Tibial nerve (tissue), 4 donors: ENCODE data around the gene SH3GL3. TPM values are rescaled to one million over a fixed set of nuclear protein-coding genes. Genes with fewer than 3 reads are reported as not detected.

Experiments
- DNase-seq, 2 donors: peaks; one replicate each; pipeline ENCODE4 v3.0.0-alpha.2; 2019; ENCODE audit warnings: low spot score in 2 of 2
- H3K27ac ChIP-seq, 4 donors: fragments of 200-600 bp; sonication (generic) in 3 of 4; one replicate each; pipeline ENCODE4 v1.5.1; 2017 to 2019; ENCODE audit warnings: mild to moderate bottlenecking in 1 of 4
- H3K27me3 ChIP-seq, 2 donors: fragments of 200-600 bp; sonication (generic) in 1 of 2; one replicate each; pipeline versions ENCODE4 v1.5.1 to v1.6.0; 2017 to 2019
- H3K36me3 ChIP-seq, 3 donors: fragments of 200-600 bp; sonication (generic); one replicate each; pipeline ENCODE4 v1.5.1; 2018 to 2019
- H3K4me1 ChIP-seq, 4 donors: fragments of 200-600 bp; sonication (generic) in 3 of 4; one replicate each; pipeline ENCODE4 v1.5.1; 2017 to 2019
- H3K4me3 ChIP-seq, 4 donors: fragments of 200-600 bp; sonication (generic) in 3 of 4; one replicate each; pipeline ENCODE4 v1.5.1; 2017 to 2019; ENCODE audit warnings: mild to moderate bottlenecking in 1 of 4, moderate library complexity in 1 of 4
- H3K9me3 ChIP-seq, 4 donors: fragments of 200-600 bp; sonication (generic) in 3 of 4; one replicate each; pipeline ENCODE4 v1.5.1; 2017 to 2019
- EP300 ChIP-seq, 2 donors: sonication (generic); formaldehyde crosslinking; IDR thresholded peaks; one replicate each; pipeline ENCODE4 v1.6.1; 2017; ENCODE audit warnings: antibody characterized with exemption in 2 of 2, mild to moderate bottlenecking in 1 of 2
- POLR2A ChIP-seq, 2 donors: fragments of 450-650 bp; IDR thresholded peaks; one replicate each; pipeline ENCODE4 v1.6.1; 2017; ENCODE audit warnings: antibody characterized with exemption in 2 of 2, mild to moderate bottlenecking in 2 of 2, moderate library complexity in 2 of 2
- WGBS, 2 donors: methylation state at CpG; one replicate each; pipeline ENCODE4 v1.1.5; 2018; 5-methylcytosine and 5-hydroxymethylcytosine counted together
- total RNA-seq, 4 donors: library from RNA; depleted of rRNA; stranded (reverse); fragments of >200 nt; gene quantifications; one replicate each; pipeline ENCODE4 v1.1.0, GENCODE V29; 2016
- TF ChIP-seq, protein P1 (sequence below), 5 experiments: fragments of 200-600 bp in 3 of 5; fragments of 450-650 bp in 2 of 5; sonication (generic) in 3 of 5; IDR thresholded peaks; one replicate each; pipeline ENCODE4 v1.5.1; 2016 to 2019; ENCODE audit warnings: antibody characterized with exemption in 5 of 5, mild to moderate bottlenecking in 3 of 5, moderate library complexity in 2 of 5

The SH3GL3 gene
- total RNA-seq, 4 donors from 2014 or later: 1.5 to 3.7 (median 3.1) TPM; not detected in 1

- TF ChIP-seq EP300 (IDR thresholded peaks at IDR 0.05): no peak
- TF ChIP-seq, protein P1, sequence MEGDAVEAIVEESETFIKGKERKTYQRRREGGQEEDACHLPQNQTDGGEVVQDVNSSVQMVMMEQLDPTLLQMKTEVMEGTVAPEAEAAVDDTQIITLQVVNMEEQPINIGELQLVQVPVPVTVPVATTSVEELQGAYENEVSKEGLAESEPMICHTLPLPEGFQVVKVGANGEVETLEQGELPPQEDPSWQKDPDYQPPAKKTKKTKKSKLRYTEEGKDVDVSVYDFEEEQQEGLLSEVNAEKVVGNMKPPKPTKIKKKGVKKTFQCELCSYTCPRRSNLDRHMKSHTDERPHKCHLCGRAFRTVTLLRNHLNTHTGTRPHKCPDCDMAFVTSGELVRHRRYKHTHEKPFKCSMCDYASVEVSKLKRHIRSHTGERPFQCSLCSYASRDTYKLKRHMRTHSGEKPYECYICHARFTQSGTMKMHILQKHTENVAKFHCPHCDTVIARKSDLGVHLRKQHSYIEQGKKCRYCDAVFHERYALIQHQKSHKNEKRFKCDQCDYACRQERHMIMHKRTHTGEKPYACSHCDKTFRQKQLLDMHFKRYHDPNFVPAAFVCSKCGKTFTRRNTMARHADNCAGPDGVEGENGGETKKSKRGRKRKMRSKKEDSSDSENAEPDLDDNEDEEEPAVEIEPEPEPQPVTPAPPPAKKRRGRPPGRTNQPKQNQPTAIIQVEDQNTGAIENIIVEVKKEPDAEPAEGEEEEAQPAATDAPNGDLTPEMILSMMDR (IDR thresholded peaks at IDR 0.05): no peak
- TF ChIP-seq POLR2A (IDR thresholded peaks at IDR 0.05): no peak
- Histone ChIP-seq H3K36me3 (no peaks in the 10 kb centered on the region), H3K27ac (no peak overlapping the region), H3K9me3 (no peaks in the 10 kb centered on the region), H3K4me3 (no peak overlapping the region), H3K4me1 (no peaks in the 10 kb centered on the region), H3K27me3 (no peaks in the 10 kb centered on the region)
- DNase-seq: no peak
- 57 to 63% methylated on average over 8 of the region's 8 CpGs for WGBS, 2 donors
These were observed 65.3 kb downstream of the SH3GL3 start for GRCh38 chr15:83512459-83512858.

DNA sequence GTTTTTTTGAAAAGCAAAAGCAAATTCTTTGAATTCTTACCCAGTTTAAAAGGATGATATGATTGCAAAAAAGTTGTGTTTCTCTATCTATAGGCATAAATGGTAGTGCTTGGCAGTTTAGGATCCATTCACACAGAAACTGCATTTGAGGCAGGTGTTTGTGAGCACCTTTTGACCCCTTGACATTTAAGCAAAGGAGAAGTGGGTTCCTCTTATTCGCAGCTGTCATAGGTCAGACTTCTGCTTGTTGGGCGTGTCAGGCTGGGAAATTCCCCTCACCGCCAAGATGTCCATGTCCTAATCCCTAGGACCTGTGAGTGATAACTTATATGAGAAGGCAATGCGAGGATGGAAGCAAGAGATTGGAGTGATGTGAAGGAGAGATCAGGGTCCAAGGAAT lies 67.4 kb downstream of the SH3GL3 start:
- 81 to 86% methylated on average over 4 of the region's 4 CpGs for WGBS, 2 donors
- H3K27me3 ChIP-seq: no peaks in the 10 kb centered on the region
- no peak for DNase-seq

GRCh38 chr15:83515164-83515563 lies 68.0 kb downstream of the SH3GL3 start:
- Histone ChIP-seq H3K4me1 (no peaks in the 10 kb centered on the region), H3K27ac (no peak overlapping the region), H3K4me3 (no peak overlapping the region), H3K36me3 (no peaks in the 10 kb centered on the region), H3K9me3 (no peaks in the 10 kb centered on the region), H3K27me3 (no peaks in the 10 kb centered on the region)
- TF ChIP-seq EP300 (IDR thresholded peaks at IDR 0.05) (no peak), POLR2A (IDR thresholded peaks at IDR 0.05) (no peak)
- TF ChIP-seq, protein P1 (IDR thresholded peaks at IDR 0.05): no peak
- WGBS, 2 donors: 54 to 64% methylated on average over 4 of the region's 4 CpGs
- DNase-seq: no peak

More for the DNA sequence above, 67.4 kb downstream of the SH3GL3 start:
- no peaks in the 10 kb centered on the region for H3K36me3 ChIP-seq
- no peak overlapping the region for H3K27ac ChIP-seq
- H3K4me3 ChIP-seq: no peak overlapping the region
- H3K4me1 ChIP-seq: no peaks in the 10 kb centered on the region
- no peaks in the 10 kb centered on the region for H3K9me3 ChIP-seq
- TF ChIP-seq, protein P1 (IDR thresholded peaks at IDR 0.05): no peak
- no peak for TF ChIP-seq POLR2A (IDR thresholded peaks at IDR 0.05)
- no peak for TF ChIP-seq EP300 (IDR thresholded peaks at IDR 0.05)

DNA sequence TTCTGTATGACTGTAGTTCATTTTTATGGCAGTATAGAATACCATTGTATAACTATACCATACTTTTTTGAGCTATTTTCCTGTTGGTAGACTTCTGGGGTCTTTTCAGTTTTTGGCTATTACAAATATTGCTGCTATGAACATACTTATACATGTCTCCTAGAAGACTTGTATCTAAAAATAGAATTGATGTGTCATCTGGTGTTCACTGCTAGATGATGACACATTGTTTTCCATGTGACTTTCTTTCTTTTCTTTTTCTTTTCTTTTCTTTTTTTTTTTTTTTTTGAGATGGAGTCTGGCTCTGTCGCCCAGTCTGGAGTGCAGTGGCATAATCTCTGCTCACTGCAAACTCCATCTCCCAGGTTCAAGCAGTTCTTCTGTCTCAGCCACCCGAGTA lies 69.8 kb downstream of the SH3GL3 start:
- no peaks in the 10 kb centered on the region for H3K27me3 ChIP-seq
- no peak for DNase-seq

DNA sequence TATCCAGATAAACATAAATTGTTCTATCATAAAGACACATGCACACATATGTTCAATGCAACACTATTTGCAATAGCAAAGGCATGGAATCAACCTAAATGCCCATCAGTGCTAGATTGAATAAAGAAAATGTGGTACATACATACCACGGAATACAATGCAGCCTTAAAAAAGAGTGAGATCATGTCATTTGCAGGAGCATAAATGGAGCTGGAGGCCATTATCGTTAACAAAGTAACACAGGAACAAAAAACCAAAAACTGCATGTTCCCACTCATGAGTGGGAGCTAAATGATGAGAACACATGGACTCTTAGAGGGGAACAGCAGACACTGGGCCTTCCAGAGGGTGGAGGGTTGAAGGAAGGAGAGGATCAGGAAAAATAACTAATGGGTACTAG lies 79.2 kb downstream of the SH3GL3 start:
- no peaks in the 10 kb centered on the region for H3K36me3 ChIP-seq
- TF ChIP-seq EP300 (IDR thresholded peaks at IDR 0.05): no peak
- TF ChIP-seq POLR2A (IDR thresholded peaks at IDR 0.05): no peak
- TF ChIP-seq, protein P1 (IDR thresholded peaks at IDR 0.05): no peak
- H3K27ac ChIP-seq: no peak overlapping the region
- H3K27me3 ChIP-seq: no peaks in the 10 kb centered on the region
- H3K4me3 ChIP-seq: no peak overlapping the region
- H3K4me1 ChIP-seq: no peaks in the 10 kb centered on the region
- no peak for DNase-seq
- WGBS, 2 donors: 80 to 84% methylated on average over 2 of the region's 2 CpGs
- peaks cover 0 to 32% (median 5%) of the 10 kb centered on the region in 4 donors for H3K9me3 ChIP-seq

More for the DNA sequence above, 69.8 kb downstream of the SH3GL3 start:
- WGBS, 2 donors: 91 to 94% methylated on average over 2 of the region's 2 CpGs
- H3K4me3 ChIP-seq: no peak overlapping the region
- H3K36me3 ChIP-seq: no peaks in the 10 kb centered on the region
- no peaks in the 10 kb centered on the region for H3K9me3 ChIP-seq
- no peaks in the 10 kb centered on the region for H3K4me1 ChIP-seq
- H3K27ac ChIP-seq: no peak overlapping the region
- no peak for TF ChIP-seq EP300 (IDR thresholded peaks at IDR 0.05)
- TF ChIP-seq POLR2A (IDR thresholded peaks at IDR 0.05): no peak
- TF ChIP-seq, protein P1 (IDR thresholded peaks at IDR 0.05): no peak
